GM12873 (cell line): ENCODE measurements around the gene BUD31.

Source experiments
- CTCF ChIP-seq: IDR thresholded peaks from 2 replicates; pipeline ENCODE4 v1.5.1; 2012; ENCODE audit warnings: low read depth, mild to moderate bottlenecking, moderate library complexity, low read length, control low read depth; ENCODE audit not compliant: insufficient read depth; ENCODE audit errors: missing control alignments

Gene BUD31

DNA sequence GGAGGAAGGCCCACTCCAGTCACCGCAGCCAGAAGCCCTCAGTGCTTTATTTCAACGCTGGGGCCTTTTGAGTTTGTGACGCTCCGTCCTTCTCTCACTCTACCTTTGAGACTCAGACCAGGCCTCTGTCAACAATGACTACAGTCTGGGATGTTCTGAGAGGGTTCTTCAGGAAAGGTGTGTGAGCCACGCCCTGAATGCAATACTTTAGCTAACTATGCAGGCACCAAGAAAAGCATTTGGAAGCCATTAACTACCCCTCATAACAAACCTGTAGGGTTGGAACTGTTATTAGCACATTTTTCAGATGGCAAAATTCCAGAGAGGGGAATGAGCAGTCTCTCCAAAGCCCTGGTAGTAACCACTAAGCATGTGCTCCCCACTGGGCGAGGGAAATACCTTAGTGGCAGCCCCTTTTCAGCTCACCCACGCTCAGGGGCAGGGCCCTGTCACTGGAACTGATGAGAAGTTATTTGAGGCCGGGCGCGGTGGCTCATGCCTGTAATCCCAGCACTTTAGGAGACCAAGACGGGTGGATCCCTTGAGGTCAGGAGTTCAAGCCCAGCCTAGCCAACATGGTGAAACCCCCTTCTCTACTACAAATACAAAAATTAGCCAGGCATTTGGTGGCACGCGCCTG, 39.9 kb upstream of the BUD31 start:
- TF ChIP-seq CTCF: no peak

- TF ChIP-seq CTCF: no peak
These were observed 38.9 kb upstream of the BUD31 start for GRCh38 chr7:99369767-99370391.

- no peak for TF ChIP-seq CTCF
These were observed 37.3 kb upstream of the BUD31 start for GRCh38 chr7:99371376-99371920.

DNA sequence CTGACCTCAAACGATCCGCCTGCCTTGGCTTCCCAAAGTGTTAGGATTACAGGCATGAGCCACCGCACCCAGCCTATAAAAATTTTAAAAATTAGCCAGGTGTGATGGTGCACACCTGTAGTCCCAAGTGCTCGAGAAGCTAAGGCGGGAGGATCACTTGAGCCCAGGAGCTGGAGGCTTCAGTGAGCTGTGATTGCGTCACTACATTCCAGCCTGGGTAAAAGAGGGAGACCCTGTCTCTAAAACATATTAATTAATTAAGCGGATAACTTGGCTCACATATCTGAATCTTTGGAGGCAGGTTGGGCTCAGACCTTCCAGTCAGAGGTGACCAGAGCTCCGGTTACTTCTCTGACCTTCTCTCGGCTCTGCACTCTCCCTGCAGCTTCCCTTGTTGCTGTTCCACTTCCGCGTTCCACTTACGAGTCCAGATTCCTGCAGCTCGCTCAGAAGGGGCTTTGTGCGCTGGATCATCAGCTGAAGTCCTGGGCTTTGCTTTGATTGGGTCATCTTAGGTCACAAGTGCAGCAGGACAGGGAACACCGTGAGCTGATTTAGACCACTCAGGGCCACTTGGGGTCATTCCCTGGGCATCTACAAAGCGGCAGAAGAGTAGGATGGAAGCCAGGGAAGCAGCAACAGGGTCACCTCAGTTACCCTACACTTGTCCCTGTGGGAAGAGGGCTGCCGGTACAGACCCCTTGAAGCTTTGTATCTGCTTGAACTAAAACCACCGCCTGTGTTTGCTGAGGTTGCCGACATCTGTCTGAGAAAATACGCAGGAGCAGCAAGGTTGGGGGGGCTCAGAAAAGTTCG, 36.3 kb upstream of the BUD31 start:
- TF ChIP-seq CTCF: no peak

DNA sequence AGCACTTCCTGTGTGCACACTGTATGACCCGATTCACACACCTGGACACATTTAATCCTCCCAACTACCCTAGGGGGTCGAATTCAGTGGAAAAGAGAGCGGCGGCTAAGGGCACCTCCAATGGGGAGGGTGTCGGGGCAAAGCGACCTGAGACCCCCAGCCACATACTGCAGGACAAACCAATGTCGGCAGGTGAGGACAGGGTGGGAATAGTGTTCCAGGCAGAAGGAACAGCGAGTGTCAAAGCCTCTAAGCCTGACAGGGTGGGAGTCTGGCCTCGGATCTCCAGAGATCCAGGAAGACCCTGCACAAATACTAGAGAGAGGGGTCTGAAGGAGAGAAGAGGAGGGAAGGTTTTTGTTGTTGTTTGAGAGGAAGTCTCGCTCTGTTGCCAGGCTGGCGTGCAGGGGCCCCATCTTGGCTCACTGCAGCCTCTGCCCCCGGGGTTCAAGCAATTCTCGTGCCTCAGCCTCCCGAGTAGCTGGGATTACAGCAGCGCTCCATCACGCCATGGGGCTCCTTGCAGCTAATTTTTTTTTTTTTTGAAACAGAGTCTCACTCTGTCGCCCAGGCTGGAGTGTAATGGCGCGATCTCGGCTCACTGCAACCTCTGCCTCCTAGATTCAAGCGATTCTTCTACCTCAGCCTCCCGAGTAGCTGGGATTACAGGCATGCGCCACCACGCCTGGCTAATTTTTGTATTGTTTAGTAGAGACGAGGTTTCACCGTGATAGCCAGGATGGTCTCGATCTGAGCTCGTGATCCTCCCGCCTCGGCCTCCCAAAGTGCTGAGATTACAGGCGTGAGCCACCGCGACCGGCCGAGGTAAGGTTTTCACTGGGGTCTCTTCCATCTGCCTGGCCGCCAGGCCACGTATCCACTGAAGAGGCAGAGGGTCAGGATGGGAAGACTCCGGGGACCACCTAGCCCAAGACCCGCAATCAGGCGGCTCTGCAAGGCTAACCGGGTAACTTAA, 35.4 kb upstream of the BUD31 start:
- TF ChIP-seq CTCF: no peak

- TF ChIP-seq CTCF: no peak
These were observed 34.4 kb upstream of the BUD31 start, which contains the start of gene ARPC1B for GRCh38 chr7:99374111-99375064. ARPC1B (plus strand) TSS chr7:99374730; CDS start chr7:99385715, 10,985 bp downstream.
